Mesendoderm (in vitro differentiated cells): ENCODE data around the gene NPFF.
A peak's percentile ranks its signal among the peaks of the same experiment; 100 is the strongest.

ENCODE experiments used
- DNase-seq: peaks from one replicate; pipeline ENCODE4 v3.0.0; 2013
- H2AK5ac ChIP-seq: 2 replicates; pipeline ENCODE4 v1.6.1; 2013; ENCODE audit warnings: low read length, inconsistent platforms
- H2BK120ac ChIP-seq: 2 replicates; pipeline ENCODE4 v1.6.1; 2013; ENCODE audit warnings: low read depth, mild to moderate bottlenecking, low read length, moderate library complexity, mixed read lengths
- H2BK15ac ChIP-seq: replicated peaks from 2 replicates; pipeline ENCODE4 v1.6.1; 2013; ENCODE audit warnings: low read depth, mild to moderate bottlenecking, moderate library complexity
- H2BK5ac ChIP-seq: 2 replicates; pipeline ENCODE4 v1.6.1; 2013; ENCODE audit warnings: low read length, inconsistent platforms
- H3K18ac ChIP-seq: 2 replicates; pipeline ENCODE4 v1.6.1; 2013; ENCODE audit warnings: mild to moderate bottlenecking, low read length, mixed read lengths
- H3K23ac ChIP-seq: one replicate; pipeline ENCODE4 v1.6.1; 2013; ENCODE audit warnings: low read length
- H3K27ac ChIP-seq: 2 replicates; pipeline ENCODE4 v1.5.1; 2013; ENCODE audit warnings: low read depth, mild to moderate bottlenecking, inconsistent platforms, low read length, moderate library complexity
- H3K27me3 ChIP-seq: 2 replicates; pipeline ENCODE4 v1.6.1; 2013; ENCODE audit warnings: low read length, control low read depth, mild to moderate bottlenecking, inconsistent platforms; ENCODE audit not compliant: insufficient read depth, poor library complexity
- H3K36me3 ChIP-seq: 2 replicates; pipeline ENCODE4 v1.6.1; 2013; ENCODE audit warnings: low read length, inconsistent platforms; ENCODE audit not compliant: control insufficient read depth, insufficient read depth
- H3K4ac ChIP-seq: one replicate; pipeline ENCODE4 v1.6.1; 2013; ENCODE audit warnings: low read depth, mild to moderate bottlenecking, low read length, moderate library complexity
- H3K4me1 ChIP-seq: 2 replicates; pipeline ENCODE4 v1.6.1; 2013; ENCODE audit warnings: low read depth, low read length, inconsistent platforms; ENCODE audit not compliant: control insufficient read depth
- H3K4me2 ChIP-seq: 2 replicates; pipeline ENCODE4 v1.6.1; 2013; ENCODE audit warnings: low read length
- H3K4me3 ChIP-seq: 2 replicates; pipeline ENCODE4 v1.5.1; 2013; ENCODE audit warnings: mild to moderate bottlenecking, low read length
- H3K56ac ChIP-seq: one replicate; pipeline ENCODE4 v1.6.1; 2013; ENCODE audit warnings: low read length
- H3K79me1 ChIP-seq: 2 replicates; pipeline ENCODE4 v1.6.1; 2013; ENCODE audit warnings: low read length, inconsistent platforms
- H3K79me2 ChIP-seq: 2 replicates; pipeline ENCODE4 v1.6.1; 2013; ENCODE audit warnings: mild to moderate bottlenecking, low read length; ENCODE audit not compliant: control insufficient read depth, insufficient read depth
- H3K9ac ChIP-seq: 2 replicates; pipeline ENCODE4 v1.6.1; 2013; ENCODE audit warnings: low read length, inconsistent platforms
- H4K5ac ChIP-seq: one replicate; pipeline ENCODE4 v1.6.1; 2013; ENCODE audit warnings: low read length
- H4K8ac ChIP-seq: one replicate; pipeline ENCODE4 v1.6.1; 2013; ENCODE audit warnings: low read depth, mild to moderate bottlenecking, control low read depth, low read length, moderate library complexity
- WGBS: extraction: QIAGEN DNeasy Blood & Tissue Kit; methylation state at CpG from one replicate; pipeline ENCODE4 v1.1.7; 2013; ENCODE audit warnings: low lambda C conversion rate, missing lambda C conversion rate; ENCODE audit not compliant: insufficient coverage; ENCODE audit errors: extremely low coverage; 5-methylcytosine and 5-hydroxymethylcytosine counted together

The NPFF gene

DNA sequence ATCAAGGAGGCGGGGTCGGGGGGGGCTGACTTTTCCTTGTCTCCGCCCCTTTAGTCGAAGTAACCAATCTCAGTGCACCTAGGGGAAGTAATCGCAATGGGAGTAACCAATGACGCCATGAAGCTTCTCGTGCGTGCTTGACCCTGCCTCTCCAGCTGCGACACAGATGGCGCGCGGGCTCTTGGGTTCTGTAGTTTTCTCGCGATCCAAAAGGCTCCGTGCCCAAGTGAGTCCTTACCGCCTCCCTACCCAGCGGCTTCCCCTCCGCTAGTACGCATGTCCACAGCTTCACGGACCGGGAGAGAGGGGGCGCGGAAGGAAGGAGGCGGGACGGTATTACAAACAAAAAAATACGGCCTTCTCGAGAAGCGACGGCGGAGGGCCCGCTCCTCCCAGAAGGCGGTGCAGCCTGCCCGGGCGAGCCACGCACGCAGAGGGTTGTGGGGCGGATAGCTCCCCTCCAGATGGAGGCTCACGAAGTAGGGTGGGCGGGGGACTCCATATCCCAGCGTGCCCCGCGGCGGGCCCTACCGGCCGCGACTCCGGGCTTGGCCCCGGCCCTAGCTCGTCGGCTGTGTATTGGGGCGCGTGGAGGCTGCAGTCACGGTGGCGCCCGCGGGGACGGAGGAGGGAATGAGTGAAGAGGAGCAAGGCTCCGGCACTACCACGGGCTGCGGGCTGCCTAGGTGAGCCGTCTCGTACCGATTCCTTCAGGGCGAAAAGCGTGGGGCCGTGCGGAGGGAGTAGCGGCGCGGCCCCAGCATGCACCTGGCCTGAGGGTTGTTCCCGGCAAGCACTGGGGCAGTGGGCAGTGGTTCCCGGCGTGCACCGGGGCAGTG, 6.3 kb downstream of the NPFF start, which contains the start of gene TARBP2:
Gene TARBP2, plus strand, starts transcription at position 508 of the 839 bp plus-strand sequence. Its CDS starts 126 bp downstream, at position 634.
- Histone ChIP-seq H2BK15ac (no peak within 1 kb of the TSS), H3K36me3 (no peaks in the 10 kb centered on the region), H4K8ac (peak within 1 kb of the TSS; percentile 41), H3K4me1 (peaks cover 11% of the 10 kb centered on the region), H3K18ac (peak within 1 kb of the TSS; percentile 89), H3K27me3 (no peaks in the 10 kb centered on the region), H3K4me3 (peak within 1 kb of the TSS; percentile 67), H3K79me1 (peaks cover 9% of the 10 kb centered on the region), H3K9ac (peak within 1 kb of the TSS; percentile 93), H3K79me2 (peaks cover 7% of the 10 kb centered on the region), H4K5ac (peak within 1 kb of the TSS; percentile 2), H3K56ac (peak within 1 kb of the TSS; percentile 99), H2BK5ac (peak within 1 kb of the TSS; percentile 92), H3K4me2 (peak within 1 kb of the TSS; percentile 93), H2BK120ac (no peak within 1 kb of the TSS), H3K27ac (peak within 1 kb of the TSS; percentile 85), H3K23ac (peak within 1 kb of the TSS; percentile 87), H2AK5ac (peak within 1 kb of the TSS; percentile 7), H3K4ac (peak within 1 kb of the TSS; percentile 74)
- no CpG with 5 or more reads among the region's 74 CpGs for WGBS
- peak; percentile 100 for DNase-seq

GRCh38 chr12:53500142-53500775, 7.0 kb downstream of the NPFF start:
- no peak overlapping the region for H2BK15ac ChIP-seq
- no peak for DNase-seq
- H3K4me1 ChIP-seq: peaks cover 13% of the 10 kb centered on the region
- H3K79me2 ChIP-seq: peaks cover 7% of the 10 kb centered on the region
- no peak overlapping the region for H3K4ac ChIP-seq
- WGBS: no CpG with 5 or more reads among the region's 17 CpGs
- H3K56ac ChIP-seq: peak overlapping the region; percentile 90
- no peak overlapping the region for H4K5ac ChIP-seq
- no peak overlapping the region for H2AK5ac ChIP-seq
- no peak overlapping the region for H3K23ac ChIP-seq
- peaks cover 9% of the 10 kb centered on the region for H3K79me1 ChIP-seq
- peak overlapping the region; percentile 61 for H3K9ac ChIP-seq
- no peak overlapping the region for H3K4me3 ChIP-seq
- H4K8ac ChIP-seq: no peak overlapping the region
- no peak overlapping the region for H2BK120ac ChIP-seq
- peak overlapping the region; percentile 57 for H3K27ac ChIP-seq
- no peak overlapping the region for H2BK5ac ChIP-seq
- peak overlapping the region; percentile 87 for H3K4me2 ChIP-seq
- H3K18ac ChIP-seq: peak overlapping the region; percentile 15
- no peaks in the 10 kb centered on the region for H3K36me3 ChIP-seq
- H3K27me3 ChIP-seq: no peaks in the 10 kb centered on the region

DNA sequence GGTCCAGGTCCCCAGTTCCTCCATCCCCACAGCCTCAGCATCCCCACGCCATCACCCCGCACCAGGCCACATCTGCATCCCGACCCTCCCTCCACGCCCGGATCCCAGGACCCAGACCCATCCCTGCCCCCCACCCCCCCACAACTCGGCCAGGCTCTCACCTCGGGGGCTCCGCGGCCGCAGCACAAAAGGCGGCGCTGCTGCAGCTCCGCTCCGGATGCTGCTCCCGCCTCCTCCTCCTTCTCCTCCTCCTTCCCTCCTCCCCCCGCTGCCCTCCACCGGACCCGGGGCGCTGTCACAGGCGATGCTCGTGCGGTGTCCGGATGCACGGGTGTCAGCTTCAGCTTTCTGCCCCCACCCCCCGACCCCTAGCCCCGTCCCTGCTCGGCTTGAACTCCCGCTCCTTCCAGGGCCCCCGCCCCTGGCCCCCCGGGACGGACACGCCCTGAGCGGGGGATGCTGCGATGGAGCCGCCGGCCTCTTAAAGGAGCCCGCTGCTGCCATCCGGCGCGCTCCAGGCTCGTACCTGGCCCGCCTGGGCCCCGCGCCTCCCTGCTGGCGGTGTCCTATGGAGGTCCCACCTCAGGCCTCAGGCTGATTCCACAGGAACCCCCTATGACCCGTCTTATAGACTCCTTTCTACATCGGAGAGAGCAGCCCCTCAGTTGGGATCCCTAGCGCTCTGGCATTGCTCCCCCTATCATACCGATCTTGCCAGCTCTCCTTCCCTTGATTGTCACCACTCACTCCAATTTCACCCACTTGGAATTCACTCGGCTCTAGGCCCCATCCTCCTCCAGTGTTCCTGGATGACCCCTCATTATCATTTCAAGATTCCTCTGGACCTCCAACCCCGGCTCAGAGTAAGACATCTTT, 7.8 kb downstream of the NPFF start, which contains the start of gene MAP3K12:
Gene MAP3K12, minus strand, starts transcription at position 193 of the 876 bp plus-strand sequence. CDS start 12,067 bp downstream, outside the sequence.
- Histone ChIP-seq H2BK15ac (no peak within 1 kb of the TSS), H3K27ac (peak within 1 kb of the TSS; percentile 5), H4K5ac (no peak within 1 kb of the TSS), H3K4me3 (peak within 1 kb of the TSS; percentile 49), H3K79me2 (peaks cover 7% of the 10 kb centered on the region), H3K4me1 (peaks cover 14% of the 10 kb centered on the region), H2BK120ac (no peak within 1 kb of the TSS), H3K27me3 (no peaks in the 10 kb centered on the region), H3K4me2 (peak within 1 kb of the TSS; percentile 87), H3K4ac (no peak within 1 kb of the TSS), H3K23ac (no peak within 1 kb of the TSS), H3K9ac (peak within 1 kb of the TSS; percentile 66), H3K56ac (peak within 1 kb of the TSS; percentile 91), H3K79me1 (peaks cover 9% of the 10 kb centered on the region), H3K18ac (peak within 1 kb of the TSS; percentile 15), H3K36me3 (no peaks in the 10 kb centered on the region), H4K8ac (no peak within 1 kb of the TSS), H2BK5ac (no peak within 1 kb of the TSS), H2AK5ac (no peak within 1 kb of the TSS)
- no CpG with 5 or more reads among the region's 51 CpGs for WGBS
- DNase-seq: peak; percentile 77

DNA sequence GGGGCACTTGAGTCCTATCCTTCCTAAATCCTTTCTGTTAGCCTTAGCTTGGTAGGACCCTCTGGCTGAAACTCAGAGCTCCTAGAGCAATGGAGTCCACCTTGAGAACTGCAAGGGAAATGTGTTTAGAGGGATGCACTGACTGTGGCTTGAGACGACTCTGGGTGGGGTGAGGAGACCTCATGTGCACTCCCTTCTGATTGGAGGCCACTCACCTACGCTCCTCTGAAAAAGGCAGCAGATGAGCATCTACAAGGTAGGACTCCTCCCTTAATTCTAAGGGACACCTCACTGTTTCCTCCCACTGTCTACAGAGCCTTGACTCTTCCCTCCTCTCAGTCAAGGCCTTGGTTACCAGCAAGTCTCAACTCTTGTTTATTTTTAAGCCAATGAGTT, 9.1 kb downstream of the NPFF start:
- H4K5ac ChIP-seq: no peak overlapping the region
- DNase-seq: no peak
- H4K8ac ChIP-seq: no peak overlapping the region
- H3K4me1 ChIP-seq: peaks cover 25% of the 10 kb centered on the region
- H3K79me2 ChIP-seq: peaks cover 7% of the 10 kb centered on the region
- H3K36me3 ChIP-seq: no peaks in the 10 kb centered on the region
- H2BK15ac ChIP-seq: no peak overlapping the region
- H3K56ac ChIP-seq: no peak overlapping the region
- no peak overlapping the region for H2AK5ac ChIP-seq
- no peaks in the 10 kb centered on the region for H3K27me3 ChIP-seq
- H3K4me3 ChIP-seq: no peak overlapping the region
- no peak overlapping the region for H3K18ac ChIP-seq
- no peak overlapping the region for H3K9ac ChIP-seq
- no peak overlapping the region for H3K4me2 ChIP-seq
- H2BK120ac ChIP-seq: no peak overlapping the region
- WGBS: no CpG with 5 or more reads among the region's 2 CpGs
- H2BK5ac ChIP-seq: no peak overlapping the region
- H3K27ac ChIP-seq: no peak overlapping the region
- H3K4ac ChIP-seq: no peak overlapping the region
- peaks cover 7% of the 10 kb centered on the region for H3K79me1 ChIP-seq
- H3K23ac ChIP-seq: no peak overlapping the region

- no peak overlapping the region for H4K8ac ChIP-seq
- H3K18ac ChIP-seq: no peak overlapping the region
- WGBS: no CpG with 5 or more reads among the region's 3 CpGs
- DNase-seq: no peak
- H2BK5ac ChIP-seq: no peak overlapping the region
- H3K36me3 ChIP-seq: no peaks in the 10 kb centered on the region
- H2AK5ac ChIP-seq: no peak overlapping the region
- no peak overlapping the region for H3K4me2 ChIP-seq
- no peak overlapping the region for H4K5ac ChIP-seq
- peaks cover 7% of the 10 kb centered on the region for H3K79me1 ChIP-seq
- no peak overlapping the region for H3K27ac ChIP-seq
- no peak overlapping the region for H3K9ac ChIP-seq
- no peak overlapping the region for H3K4me3 ChIP-seq
- no peaks in the 10 kb centered on the region for H3K27me3 ChIP-seq
- no peak overlapping the region for H2BK15ac ChIP-seq
- H3K23ac ChIP-seq: no peak overlapping the region
- H3K4me1 ChIP-seq: peaks cover 25% of the 10 kb centered on the region
- peaks cover 7% of the 10 kb centered on the region for H3K79me2 ChIP-seq
- no peak overlapping the region for H2BK120ac ChIP-seq
- no peak overlapping the region for H3K56ac ChIP-seq
- no peak overlapping the region for H3K4ac ChIP-seq
Measured at GRCh38 chr12:53497461-53497860, 9.8 kb downstream of the NPFF start.
